HG03354 (cell line): ENCODE data around the gene TBC1D16.
"Not testable (repeated sequence)": the region's sequence is repeated elsewhere in the genome, so short reads cannot be mapped to it uniquely, and the experiment has no call there.

ENCODE experiments used
- ATAC-seq: cut with Tn5 transposase; IDR thresholded peaks from one replicate; pipeline ENCODE4 v1.9.1; 2021; ENCODE audit warnings: mild to moderate bottlenecking; ENCODE audit not compliant: unreplicated experiment, poor library complexity, severe bottlenecking

TBC1D16 gene

DNA sequence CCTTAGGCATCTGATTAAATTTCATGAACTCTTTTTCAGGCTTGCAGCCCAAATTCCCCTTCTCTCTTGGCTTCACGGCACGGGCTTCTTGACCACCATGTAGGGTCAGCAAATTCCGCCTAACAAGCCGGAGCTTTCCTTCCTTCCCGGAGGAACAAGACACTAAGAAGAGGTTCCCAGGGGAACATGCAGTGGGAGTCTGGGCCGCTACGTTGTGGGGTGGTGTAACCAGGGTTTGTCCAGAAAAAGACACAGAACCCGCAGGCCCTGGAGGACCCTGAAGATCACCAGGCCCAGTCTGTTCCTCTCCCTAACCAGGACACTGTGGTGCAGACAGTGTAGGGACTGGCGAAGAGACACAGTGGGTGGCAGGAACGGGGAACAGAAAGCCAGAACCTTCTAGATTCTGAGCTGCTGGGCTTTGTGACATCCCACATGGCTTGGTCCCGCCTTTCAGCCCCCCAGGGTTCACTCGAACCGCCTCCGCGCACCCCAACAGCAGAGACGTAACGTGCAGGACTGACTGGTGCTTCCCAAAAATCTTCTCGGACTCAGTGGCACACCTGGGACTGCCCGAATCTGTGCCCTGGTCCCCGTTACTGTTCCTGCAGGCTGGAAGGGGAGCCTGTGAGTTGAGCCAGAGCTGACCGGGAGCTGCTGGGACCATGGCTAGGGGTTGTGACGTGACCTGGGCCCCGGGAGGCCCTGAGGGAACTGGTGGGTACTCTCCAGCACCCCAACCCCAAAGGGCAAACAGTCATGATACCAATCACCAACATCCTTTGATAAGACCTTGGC is 55.2 kb downstream of the TBC1D16 start:
- ATAC-seq: no peak

DNA sequence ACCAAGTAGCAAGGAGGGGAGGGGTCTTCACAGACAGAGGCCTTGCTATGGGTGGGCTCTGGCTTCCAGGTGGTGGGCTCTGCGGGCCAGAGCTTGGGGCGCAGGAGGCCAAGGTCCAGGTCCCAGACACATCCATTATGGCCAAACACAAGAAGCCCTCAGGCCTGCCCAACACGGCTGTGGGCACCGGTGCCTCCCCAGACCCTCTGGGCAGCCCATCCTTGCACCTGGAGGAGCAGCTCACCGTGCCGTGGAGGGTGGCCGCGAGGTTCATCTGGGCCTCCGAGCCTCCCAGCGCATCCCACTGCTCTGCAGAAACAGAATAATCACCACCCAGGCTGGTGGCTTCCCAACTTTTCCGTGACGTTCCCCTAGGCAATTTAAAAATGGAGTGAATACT is 55.9 kb downstream of the TBC1D16 start:
- ATAC-seq: no peak

DNA sequence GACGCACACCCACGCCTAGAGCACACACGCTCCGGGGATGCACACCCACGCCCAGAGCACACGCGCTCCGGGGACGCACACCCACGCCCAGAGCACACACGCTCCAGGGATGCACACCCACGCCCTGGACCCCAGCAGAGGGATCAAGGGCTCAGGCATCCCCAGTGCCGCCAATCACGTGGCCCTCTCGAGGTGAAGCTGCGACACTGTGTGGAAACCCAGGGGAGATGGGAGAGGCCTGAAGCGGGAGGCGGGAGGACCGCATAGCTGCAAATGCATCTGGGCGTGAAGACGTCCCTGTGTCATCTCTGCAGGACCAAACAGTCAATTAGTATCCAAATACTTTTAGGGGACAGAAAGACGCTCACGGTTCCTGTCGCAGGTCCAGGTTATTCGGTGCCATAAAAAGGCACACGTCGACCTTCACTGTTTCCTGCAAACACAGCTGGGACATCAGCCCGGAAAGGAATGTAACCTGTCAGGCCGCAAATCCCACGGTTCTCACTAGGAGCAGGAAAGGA is 56.4 kb downstream of the TBC1D16 start:
- ATAC-seq: no peak

DNA sequence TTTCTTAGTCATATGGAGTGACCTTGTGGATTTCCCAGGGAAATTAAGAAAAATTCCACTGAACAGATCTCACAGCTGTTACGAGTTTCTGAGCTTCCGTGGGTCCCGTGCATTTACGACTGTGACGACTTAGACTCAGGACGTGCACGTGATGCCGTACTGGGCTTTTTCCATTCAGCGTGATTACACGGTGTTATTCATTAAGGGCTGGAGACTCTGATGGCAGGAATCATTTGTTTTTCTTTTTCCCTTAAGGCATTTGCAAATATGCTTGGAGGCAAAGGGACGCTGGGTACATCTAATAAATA is 57.2 kb downstream of the TBC1D16 start:
- ATAC-seq: no peak

DNA sequence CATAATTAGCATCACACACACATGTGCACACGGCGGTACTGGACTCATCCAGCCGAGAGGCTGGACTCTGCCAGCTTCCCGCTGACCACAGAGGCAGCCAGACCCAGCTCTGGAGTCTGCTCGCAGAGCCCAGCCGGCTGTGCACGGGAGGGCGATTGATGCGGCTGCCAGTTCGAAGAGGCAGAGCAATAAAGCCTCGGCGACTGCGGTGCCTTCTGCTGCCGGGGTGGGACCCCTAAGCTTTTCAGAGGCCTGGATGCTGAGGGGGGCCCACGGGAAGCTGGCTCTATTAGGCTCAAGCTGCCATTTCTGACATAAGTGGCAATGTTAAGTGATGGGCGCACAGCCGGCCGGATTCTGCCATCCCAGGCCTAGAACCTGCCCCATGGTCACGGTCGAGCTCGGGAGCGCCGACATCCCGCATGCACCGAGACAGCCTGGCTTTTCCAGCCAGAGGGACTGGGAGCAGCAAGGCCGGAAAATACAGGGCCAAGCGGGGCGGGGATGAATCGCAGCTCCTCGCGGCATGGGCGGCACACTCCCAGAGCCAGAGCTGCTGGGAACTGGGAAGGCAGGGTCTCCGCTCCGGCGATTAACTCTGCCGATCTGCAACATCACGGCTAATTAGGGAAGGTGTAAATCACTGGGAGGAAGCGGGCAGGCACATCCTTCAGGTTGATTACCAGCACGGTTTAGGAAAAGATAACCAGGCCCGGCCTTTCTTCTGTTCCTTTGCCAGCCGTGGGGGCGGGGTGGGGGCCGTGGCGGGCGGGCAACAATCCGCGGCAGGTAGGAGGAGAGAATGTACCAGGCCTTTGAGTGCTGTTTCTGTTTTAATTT is 57.7 kb downstream of the TBC1D16 start:
- ATAC-seq: no peak

DNA sequence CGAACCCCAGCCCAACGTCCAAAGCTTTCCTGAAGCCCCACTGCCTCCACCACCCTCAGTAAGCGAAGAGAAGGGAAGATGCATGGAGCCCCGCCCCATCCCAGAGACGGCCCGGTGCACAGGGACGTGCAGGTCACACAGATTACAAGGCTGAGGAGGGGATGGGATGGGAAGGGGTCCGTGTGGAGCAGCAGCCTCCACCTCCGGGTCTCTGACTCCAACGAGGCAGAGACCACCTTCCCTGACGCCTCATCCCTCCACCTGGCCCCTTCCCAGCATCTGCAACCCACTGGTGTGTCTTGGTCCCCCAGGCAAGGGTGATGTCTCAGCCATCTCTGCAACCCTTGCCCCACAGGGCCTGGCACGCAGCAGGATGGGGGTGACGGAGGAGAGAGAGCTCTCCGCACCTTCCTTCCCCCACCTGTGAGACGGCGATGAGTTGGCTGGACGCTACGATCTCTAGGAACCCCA is 58.5 kb downstream of the TBC1D16 start:
- no peak for ATAC-seq

DNA sequence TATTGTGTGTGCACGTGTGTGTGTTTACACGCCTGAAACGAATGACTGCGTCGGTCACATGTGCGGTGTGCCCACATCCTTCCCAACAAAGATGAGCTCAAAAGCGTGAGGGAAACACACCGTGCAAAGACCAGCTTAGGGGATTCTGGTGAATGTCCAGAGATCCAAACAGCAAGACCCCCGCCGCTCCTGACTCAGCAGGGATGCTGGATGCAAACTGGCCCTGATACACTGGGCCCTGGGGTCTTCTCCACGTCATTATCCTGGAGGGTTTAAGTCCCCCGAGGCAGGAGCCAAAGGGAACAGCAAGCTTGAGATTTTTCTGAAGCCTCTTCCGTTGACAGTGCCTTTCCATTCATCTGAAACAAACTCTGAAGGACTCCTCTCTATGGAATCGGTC is 59.2 kb downstream of the TBC1D16 start:
- no peak for ATAC-seq

DNA sequence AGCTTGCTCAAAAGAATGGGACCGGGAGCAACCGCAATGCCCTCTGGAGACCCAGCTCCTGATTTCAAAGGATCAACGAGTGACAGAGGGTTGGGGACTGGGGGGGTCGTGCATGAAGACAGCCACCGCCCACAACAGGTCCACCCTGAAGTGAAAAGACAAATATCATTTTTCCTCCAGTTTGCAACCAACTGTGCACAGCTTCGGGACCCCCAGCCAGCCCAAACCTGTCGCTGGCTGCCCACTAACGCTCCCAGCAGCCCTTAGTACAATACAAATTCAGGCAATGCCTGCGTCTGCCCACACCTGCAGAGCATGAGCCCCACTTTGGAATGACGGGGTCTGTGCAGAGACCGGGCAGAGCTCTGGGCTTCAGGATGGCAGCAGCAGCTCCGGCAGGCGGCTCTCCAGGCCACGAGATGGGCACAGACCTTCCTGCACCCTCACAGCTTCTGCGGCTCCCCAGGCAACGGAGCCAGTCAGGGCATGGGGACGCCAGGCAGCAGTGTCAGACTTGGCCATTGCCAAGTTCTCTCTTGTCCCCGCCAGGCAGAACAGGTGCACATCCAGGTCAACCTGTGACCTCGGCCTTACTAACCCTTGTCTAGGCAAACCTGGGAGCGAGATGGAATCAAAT is 60.1 kb downstream of the TBC1D16 start:
- ATAC-seq: no peak

DNA sequence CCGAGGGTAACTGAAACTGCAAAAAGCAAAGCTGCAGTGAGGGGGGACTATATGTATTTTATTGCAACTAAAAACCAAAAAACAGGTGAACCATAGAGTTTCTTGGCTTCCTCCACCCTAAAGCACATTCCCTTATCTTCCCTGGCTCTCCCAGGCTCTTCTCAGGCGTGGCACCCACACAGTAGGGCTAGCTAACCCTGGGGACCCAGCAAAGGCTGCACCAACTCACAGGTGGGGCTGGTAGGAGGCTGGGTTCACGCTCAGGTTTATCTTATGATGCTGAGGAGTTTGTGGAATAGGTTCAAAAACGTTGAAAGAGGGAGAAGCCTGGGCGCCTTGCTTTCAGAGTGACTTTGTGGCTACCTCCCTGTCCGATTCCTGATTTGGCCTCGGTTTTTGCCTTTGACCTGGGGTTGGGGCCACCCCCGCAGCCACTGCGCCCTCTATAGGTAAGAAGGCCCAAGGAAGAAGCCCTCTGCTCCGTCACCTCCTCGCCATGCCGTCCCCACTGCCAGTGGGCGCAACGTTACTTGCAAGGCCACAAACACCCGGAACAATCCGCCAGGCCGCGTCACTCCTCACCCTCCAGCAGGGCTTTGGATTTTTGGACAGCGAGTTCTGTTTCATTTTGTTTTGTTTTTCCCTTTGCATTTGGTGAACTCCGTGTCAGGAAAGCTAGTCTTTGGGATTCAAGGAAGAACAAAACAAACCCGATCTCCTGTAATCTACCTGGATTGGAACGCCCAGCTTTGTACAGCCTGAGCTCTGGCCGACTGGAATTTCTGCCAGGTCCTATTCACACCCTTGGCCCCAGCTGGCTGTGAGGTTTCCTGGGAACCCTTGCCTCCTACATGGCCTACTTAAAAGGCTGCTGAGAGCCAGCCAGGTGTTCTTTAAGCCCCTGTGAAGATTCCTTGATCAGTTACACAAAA is 60.8 kb downstream of the TBC1D16 start:
- ATAC-seq: no peak

DNA sequence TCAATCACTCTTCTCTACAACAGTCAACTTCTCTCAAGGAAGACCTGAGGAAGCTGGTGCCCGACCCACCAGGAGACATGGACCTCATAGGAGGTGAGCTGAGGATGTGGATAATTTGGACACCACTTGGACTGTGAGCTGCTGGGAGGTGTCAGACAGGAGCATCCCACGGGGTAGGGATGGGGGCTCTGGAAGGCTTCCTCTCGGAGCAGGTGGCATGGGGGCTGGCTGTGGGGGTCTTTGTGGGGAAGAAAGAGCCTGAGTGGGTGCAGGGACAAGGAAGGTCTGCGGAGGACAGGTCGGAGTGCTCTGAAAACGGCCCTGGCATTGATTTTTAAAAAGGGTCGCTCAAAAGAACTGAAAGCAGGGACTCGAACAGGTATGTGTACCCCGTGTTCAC is 64.0 kb downstream of the TBC1D16 start:
- no peak for ATAC-seq

DNA sequence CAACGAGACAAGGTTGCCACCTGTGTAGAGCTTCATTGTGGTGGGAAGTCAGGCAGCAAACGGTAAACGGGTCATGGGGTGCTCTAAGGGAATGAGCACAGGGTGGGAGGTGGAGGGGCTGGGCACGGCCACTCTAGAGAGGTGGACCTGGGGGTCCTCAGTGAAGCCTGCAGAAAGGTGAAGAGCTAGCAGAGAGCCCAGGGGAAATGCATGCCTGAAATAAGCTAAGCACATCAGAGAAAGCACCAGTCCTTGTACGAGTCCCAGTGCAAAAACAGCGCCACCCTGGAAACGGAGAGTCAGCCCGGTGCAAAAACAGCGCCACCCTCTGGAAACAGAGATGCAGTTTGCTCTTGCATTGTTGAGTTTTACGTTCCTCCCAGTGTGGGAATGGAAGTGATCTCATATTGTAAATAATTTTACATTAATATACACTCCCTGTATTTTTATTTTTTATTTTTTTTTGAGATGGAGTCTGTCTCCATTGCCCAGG is 65.0 kb downstream of the TBC1D16 start:
- no peak for ATAC-seq

DNA sequence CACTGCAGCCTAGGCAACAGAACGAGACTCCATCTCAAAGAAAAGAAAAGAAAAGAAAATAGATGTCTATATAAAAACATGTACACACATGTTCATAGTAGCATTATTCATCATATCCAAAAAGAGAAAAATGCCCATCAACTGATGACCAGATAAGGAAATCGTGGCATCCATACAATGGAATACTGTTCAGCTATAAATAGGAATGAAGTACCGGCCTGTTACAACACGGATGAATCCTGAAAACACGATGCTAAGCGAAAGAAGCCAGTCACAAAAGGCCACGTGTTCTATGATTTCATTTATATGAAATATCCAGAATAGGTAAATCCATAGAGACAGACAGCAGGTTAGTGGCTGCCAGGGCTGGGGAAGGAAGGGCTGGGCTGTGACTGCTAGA is 65.8 kb downstream of the TBC1D16 start:
- no peak for ATAC-seq

DNA sequence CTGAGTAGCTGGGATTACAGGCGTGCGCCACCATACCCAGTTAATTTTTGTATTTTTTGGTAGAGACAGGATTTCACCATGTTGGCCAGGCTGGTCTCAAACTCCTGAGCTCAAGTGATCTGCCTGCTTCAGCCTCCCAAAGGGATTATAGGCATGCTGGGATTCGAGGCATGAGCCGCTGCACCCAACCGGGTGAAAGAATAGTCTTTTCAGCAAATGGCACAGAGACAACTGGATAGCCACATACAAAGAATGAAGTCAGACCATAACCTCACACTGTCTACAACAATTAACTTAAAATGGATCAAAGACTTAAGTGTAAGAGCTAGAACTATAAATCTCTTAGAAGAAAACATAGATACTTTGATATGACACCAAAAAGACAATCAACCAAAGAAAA is 67.6 kb downstream of the TBC1D16 start:
- ATAC-seq: no peak

DNA sequence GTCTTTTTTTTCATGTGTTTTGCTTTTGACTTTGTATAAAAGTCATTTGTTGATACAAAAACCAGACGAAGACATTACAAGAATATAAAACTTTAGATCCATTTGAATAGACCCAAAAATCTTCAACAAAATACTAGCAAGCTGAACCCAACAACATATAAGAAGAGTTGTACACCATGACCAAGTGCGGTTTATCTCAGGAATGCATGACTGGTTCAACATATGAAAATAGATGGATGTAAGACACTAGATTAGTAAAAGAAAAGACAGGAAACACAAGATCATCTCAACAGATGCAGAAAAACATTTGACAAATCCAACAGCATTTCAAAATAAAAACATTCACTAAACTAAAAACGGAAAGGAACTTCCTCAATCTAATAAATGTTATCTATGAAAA is 69.0 kb downstream of the TBC1D16 start:
- no peak for ATAC-seq

DNA sequence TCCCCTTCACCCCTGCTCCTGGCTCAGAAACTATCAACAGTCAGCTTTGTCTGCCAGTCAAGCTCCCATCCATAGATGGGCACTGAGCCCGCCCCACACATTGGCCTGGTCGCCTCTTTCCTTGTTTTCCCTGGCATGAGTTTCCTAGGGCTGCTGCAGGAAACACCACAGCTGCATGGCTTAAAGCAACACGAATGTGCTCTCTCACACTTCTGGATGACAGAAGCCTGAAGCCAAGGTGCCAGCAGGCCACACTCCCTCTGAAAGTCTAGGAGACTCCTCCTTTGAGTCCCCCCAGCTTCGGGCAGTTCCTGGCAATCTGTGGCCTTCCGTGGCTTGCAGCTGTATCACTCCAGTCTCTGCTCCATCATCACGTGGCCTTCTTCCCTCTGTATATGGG is 69.9 kb downstream of the TBC1D16 start:
- ATAC-seq: no peak

DNA sequence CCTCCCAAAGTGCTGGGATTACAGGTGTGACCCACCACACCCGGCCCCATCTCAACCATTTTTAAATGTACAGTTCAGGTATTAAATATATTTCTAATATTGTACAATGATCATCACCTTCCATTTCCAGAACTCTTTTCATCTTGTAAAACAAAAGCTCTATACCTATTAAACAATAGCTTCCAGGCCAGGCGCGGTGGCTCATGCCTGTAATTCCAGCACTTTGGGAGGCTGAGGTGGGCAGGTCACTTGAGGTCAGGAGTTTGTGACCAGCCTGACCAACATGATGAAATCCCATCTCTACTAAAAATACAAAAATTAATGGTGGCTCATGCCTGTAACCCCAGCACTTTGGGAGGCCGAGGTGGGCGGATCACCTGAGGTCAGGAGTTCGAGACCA is 73.2 kb downstream of the TBC1D16 start:
- ATAC-seq: not testable (repeated sequence)

DNA sequence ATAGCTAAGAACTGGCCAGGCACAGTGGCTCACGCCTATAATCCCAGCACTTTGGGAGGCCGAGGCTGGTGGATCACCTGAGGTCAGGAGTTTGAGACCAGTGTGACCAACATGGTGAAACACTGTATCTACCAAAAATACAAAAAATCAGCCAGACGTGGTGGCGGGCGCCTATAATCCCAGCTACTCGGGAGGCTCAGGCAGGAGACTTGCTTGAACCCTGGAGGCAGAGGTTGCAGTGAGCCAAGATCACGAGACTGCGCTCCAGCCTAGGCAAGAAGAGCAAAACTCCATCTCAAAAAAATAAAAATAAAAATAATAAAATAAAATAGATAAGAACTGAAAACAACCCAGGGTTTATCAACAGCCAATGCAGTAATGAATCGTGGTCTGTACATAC is 74.1 kb downstream of the TBC1D16 start:
- not testable (repeated sequence) for ATAC-seq

DNA sequence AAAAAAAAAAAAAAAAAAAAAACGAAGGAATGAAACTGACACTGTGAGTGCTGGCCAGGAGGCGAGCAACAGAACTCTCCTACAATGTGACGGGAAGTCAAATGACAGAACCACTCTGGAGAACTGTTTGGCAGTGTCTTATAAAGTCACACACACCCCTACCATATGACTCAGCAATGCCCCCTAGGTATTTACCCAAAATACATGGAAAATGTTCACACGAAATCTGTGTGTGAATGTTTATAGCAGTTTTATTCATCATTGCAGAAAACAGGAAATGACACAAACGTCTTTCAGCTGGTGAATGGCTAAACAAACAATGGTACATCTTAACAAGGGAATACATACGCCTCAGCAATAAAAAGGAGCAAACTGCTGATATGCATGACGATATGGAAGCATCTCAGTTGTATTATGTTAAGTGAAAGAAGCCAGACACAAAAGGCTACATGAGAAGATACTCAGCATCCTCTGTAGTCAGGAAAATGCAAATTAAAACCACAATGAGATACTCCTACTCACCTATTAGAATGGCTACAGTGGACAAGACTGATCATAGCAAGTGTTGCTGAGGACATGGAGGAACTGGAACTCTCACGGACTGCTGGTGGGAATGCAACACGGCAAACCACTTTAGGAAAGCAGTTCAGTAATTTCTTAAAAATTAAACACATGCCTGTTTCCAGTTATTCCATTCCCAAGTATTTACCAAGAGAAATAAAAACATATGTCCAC is 74.7 kb downstream of the TBC1D16 start:
- ATAC-seq: no peak

DNA sequence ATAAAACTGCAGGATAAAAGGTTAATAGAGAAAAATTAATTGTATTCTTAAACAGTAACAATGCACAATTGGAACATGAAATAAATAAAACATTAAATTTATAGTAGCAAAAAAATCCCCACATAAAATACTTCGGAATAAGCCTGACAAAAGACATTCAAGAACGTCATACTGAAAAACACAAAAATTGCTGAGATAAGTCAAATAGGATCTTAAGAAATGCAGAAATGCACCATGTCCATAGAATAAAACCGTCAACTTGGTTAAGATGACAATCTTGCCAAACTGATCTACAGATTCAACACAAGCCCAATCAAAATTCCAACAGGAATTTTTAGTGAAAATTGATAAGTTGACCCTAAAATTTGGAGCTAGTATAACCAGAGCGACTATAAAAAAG is 76.6 kb downstream of the TBC1D16 start:
- ATAC-seq: no peak
